SK-N-MC (cell line): Measurements from ENCODE around the gene FOXP1.

Experiments
- EZH2 ChIP-seq: fragments of 200-600 bp; sonication (generic); IDR thresholded peaks from one replicate; pipeline ENCODE4 v1.6.1; 2017; ENCODE audit warnings: antibody characterized with exemption
- FOXP2 ChIP-seq: optimal IDR thresholded peaks from 2 replicates; pipeline ENCODE3; 2011; ENCODE audit warnings: mild to moderate bottlenecking, moderate library complexity; ENCODE audit not compliant: insufficient read depth; ENCODE audit errors: extremely low read length, control extremely low read depth
- POLR2AphosphoS5 ChIP-seq: IDR thresholded peaks from 2 replicates; pipeline ENCODE4 v1.6.1; 2012; ENCODE audit warnings: mild to moderate bottlenecking, low read depth, low read length, borderline replicate concordance

DNA sequence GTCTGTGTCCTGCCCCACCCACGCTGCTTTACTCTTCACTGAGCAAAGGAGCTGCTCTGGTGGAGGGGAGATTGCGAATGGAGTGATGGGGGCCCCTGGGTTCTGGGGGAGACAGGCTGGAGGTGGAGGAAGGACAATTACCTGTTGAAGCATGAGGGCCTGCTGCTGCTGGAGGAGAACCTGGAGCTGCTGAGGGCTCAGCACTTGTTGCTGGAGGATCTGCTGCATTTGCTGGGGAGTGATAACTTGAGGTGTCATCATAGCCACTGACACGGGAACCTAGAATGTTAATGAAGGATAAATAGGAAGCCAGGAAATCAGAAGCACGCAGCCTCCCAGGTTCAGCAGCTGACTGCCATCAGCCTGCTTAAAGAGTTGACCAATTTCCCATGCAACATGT, 530.0 kb downstream of the FOXP1 start:
- TF ChIP-seq EZH2: no peak
- TF ChIP-seq POLR2AphosphoS5: no peak
- TF ChIP-seq FOXP2: no peak
